ENCODE results near the gene P2RX1.
A peak's percentile ranks its signal among the peaks of the same experiment; 100 is the strongest.

P2RX1 gene

GRCh38 chr17:3916825-3917224 lies 560 bp upstream of the P2RX1 start:
- peaks cover 74% of the 10 kb centered on the region for H3K4me1 ChIP-seq (ENCODE audit: control insufficient read depth, low read length)
- no peaks in the 10 kb centered on the region for H3K27me3 ChIP-seq (ENCODE audit: control insufficient read depth, low read length)
- peak overlapping the region; percentile 71 for H3K4me3 ChIP-seq (ENCODE audit: low read length)
- H3K27ac ChIP-seq (ENCODE audit: low read depth, low read length), result peak overlapping the region; percentile 83
- H4K20me1 ChIP-seq (ENCODE audit: control insufficient read depth, insufficient read depth, low read depth, low read length), result no peaks in the 10 kb centered on the region
- no peaks in the 10 kb centered on the region for H3K9me2 ChIP-seq (replicated peaks; ENCODE audit: control insufficient read depth, low read length)
- peaks cover 28% of the 10 kb centered on the region for H3K79me2 ChIP-seq (ENCODE audit: control insufficient read depth, low read length)
- H3K9me3 ChIP-seq (ENCODE audit: control insufficient read depth, insufficient read depth, low read length), result no peaks in the 10 kb centered on the region
- peaks cover 14% of the 10 kb centered on the region for H3F3A ChIP-seq (ENCODE audit: control insufficient read depth, insufficient read depth)
- H3K36me3 ChIP-seq (ENCODE audit: control insufficient read depth, low read length), result peaks cover 4% of the 10 kb centered on the region
- no peak for TF ChIP-seq EZH2phosphoT487 (IDR thresholded peaks at IDR 0.05; ENCODE audit: borderline replicate concordance, low read length)
- TF ChIP-seq CTCF (IDR thresholded peaks at IDR 0.05; ENCODE audit: low read depth, low read length, poor library complexity, severe bottlenecking), result no peak
- peak overlapping the region; percentile 88 for H3K4me2 ChIP-seq (ENCODE audit: low read length)

GRCh38 chr17:3915581-3915994 lies 677 bp downstream of the P2RX1 start:
- Histone ChIP-seq H3K27me3 (ENCODE audit: control insufficient read depth, low read length) (no peaks in the 10 kb centered on the region), H3K4me1 (ENCODE audit: control insufficient read depth, low read length) (peaks cover 76% of the 10 kb centered on the region), H3K9me3 (ENCODE audit: control insufficient read depth, insufficient read depth, low read length) (no peaks in the 10 kb centered on the region), H3K79me2 (ENCODE audit: control insufficient read depth, low read length) (peaks cover 28% of the 10 kb centered on the region), H3K4me2 (ENCODE audit: low read length) (peak overlapping the region; percentile 88), H3K9me2 (replicated peaks; ENCODE audit: control insufficient read depth, low read length) (no peaks in the 10 kb centered on the region), H3F3A (ENCODE audit: control insufficient read depth, insufficient read depth) (peaks cover 23% of the 10 kb centered on the region), H3K27ac (ENCODE audit: low read depth, low read length) (peak overlapping the region; percentile 83), H3K36me3 (ENCODE audit: control insufficient read depth, low read length) (peaks cover 4% of the 10 kb centered on the region), H4K20me1 (ENCODE audit: control insufficient read depth, insufficient read depth, low read depth, low read length) (no peaks in the 10 kb centered on the region), H3K4me3 (ENCODE audit: low read length) (peak overlapping the region; percentile 71)
- TF ChIP-seq EZH2phosphoT487 (IDR thresholded peaks at IDR 0.05; ENCODE audit: borderline replicate concordance, low read length), result no peak
- no peak for TF ChIP-seq CTCF (IDR thresholded peaks at IDR 0.05; ENCODE audit: low read depth, low read length, poor library complexity, severe bottlenecking)

- peaks cover 28% of the 10 kb centered on the region for H3K79me2 ChIP-seq (ENCODE audit: control insufficient read depth, low read length)
- peaks cover 4% of the 10 kb centered on the region for H3K36me3 ChIP-seq (ENCODE audit: control insufficient read depth, low read length)
- peak overlapping the region; percentile 88 for H3K4me2 ChIP-seq (ENCODE audit: low read length)
- peak overlapping the region; percentile 71 for H3K4me3 ChIP-seq (ENCODE audit: low read length)
- peaks cover 23% of the 10 kb centered on the region for H3F3A ChIP-seq (ENCODE audit: control insufficient read depth, insufficient read depth)
- no peaks in the 10 kb centered on the region for H4K20me1 ChIP-seq (ENCODE audit: control insufficient read depth, insufficient read depth, low read depth, low read length)
- H3K27me3 ChIP-seq (ENCODE audit: control insufficient read depth, low read length), result no peaks in the 10 kb centered on the region
- TF ChIP-seq CTCF (IDR thresholded peaks at IDR 0.05; ENCODE audit: low read depth, low read length, poor library complexity, severe bottlenecking), result no peak
- no peak for TF ChIP-seq EZH2phosphoT487 (IDR thresholded peaks at IDR 0.05; ENCODE audit: borderline replicate concordance, low read length)
- no peaks in the 10 kb centered on the region for H3K9me3 ChIP-seq (ENCODE audit: control insufficient read depth, insufficient read depth, low read length)
- peak overlapping the region; percentile 83 for H3K27ac ChIP-seq (ENCODE audit: low read depth, low read length)
- no peaks in the 10 kb centered on the region for H3K9me2 ChIP-seq (replicated peaks; ENCODE audit: control insufficient read depth, low read length)
- peaks cover 79% of the 10 kb centered on the region for H3K4me1 ChIP-seq (ENCODE audit: control insufficient read depth, low read length)
Measured at GRCh38 chr17:3914312-3914670, 2.0 kb downstream of the P2RX1 start.

All from DOHH2 (cell line).